B cell (primary cell): ENCODE results near the gene CCDC24. TPM values are rescaled to one million over a fixed set of nuclear protein-coding genes. Genes with fewer than 3 reads are reported as not detected.

Experiments
- ATAC-seq: fragments of 200-7000 bp; cut with Tn5 transposase; one replicate; pipeline ENCODE4 v1.10.0; 2021; ENCODE audit warnings: low read depth, mild to moderate bottlenecking, moderate number of reproducible peaks, moderate library complexity
- CTCF ChIA-PET: fragments of 350-600 bp; sonication (Branson Sonifier 250); formaldehyde crosslinking; loops from one replicate; lab custom pipeline; 2021; ENCODE audit warnings: antibody characterized with exemption, inconsistent platforms; lab: Charles Lee
- POLR2A ChIA-PET: fragments of 350-600 bp; sonication (Branson Sonifier 250); formaldehyde crosslinking; loops from one replicate; lab custom pipeline; 2021; ENCODE audit warnings: antibody characterized with exemption; lab: Charles Lee
- DNase-seq: peaks from one replicate; pipeline ENCODE4 v3.0.0; 2013
- H2AFZ ChIP-seq: 2 replicates; pipeline ENCODE4 v1.6.1; 2012; ENCODE audit warnings: mild to moderate bottlenecking, low read depth, low read length; ENCODE audit not compliant: insufficient read depth, poor library complexity, severe bottlenecking
- H3K27ac ChIP-seq, 2 donors: 1 replicate in 1 of 2; 2 replicates in 1 of 2; pipeline ENCODE4 v1.5.1; 2012 to 2013; ENCODE audit warnings: low read length in 2 of 2, mild to moderate bottlenecking in 2 of 2, moderate library complexity in 1 of 2
- H3K27me3 ChIP-seq, 4 experiments: fragments of 200-600 bp in 1 of 4; sonication (generic) in 1 of 4; replicated peaks in 1 of 4; 1 replicate in 2 of 4; 2 replicates in 2 of 4; pipeline versions ENCODE4 v1.6.1 to v1.7.0; 2013 to 2016; ENCODE audit warnings: low read length in 3 of 4, mild to moderate bottlenecking in 2 of 4, mixed read lengths in 1 of 4, moderate library complexity in 1 of 4; ENCODE audit not compliant: insufficient read depth in 4 of 4, control insufficient read depth in 3 of 4; ENCODE audit errors: control extremely low read depth in 1 of 4
- H3K36me3 ChIP-seq, 2 experiments: replicated peaks in 1 of 2; 1 replicate in 1 of 2; 2 replicates in 1 of 2; pipeline versions ENCODE4 v1.6.1 to v1.7.1; 2013; ENCODE audit warnings: low read length in 1 of 2; ENCODE audit not compliant: insufficient read depth in 2 of 2, control insufficient read depth in 1 of 2; ENCODE audit errors: control extremely low read depth in 1 of 2, extremely low read depth in 1 of 2
- H3K4me1 ChIP-seq, 2 donors: fragments of 200-600 bp in 1 of 2; sonication (generic) in 1 of 2; 1 replicate in 1 of 2; 2 replicates in 1 of 2; pipeline versions ENCODE4 v1.5.1 to v1.6.1; 2013 to 2017; ENCODE audit warnings: low read length in 2 of 2; ENCODE audit not compliant: control insufficient read depth in 2 of 2, insufficient read depth in 2 of 2
- H3K4me2 ChIP-seq: replicated peaks from 2 replicates; pipeline ENCODE3; 2012; ENCODE audit warnings: mild to moderate bottlenecking, low read depth, low read length; ENCODE audit not compliant: poor library complexity, severe bottlenecking
- H3K4me3 ChIP-seq, 5 experiments: fragments of 200-600 bp in 1 of 5; sonication (generic) in 1 of 5; 1 replicate in 3 of 5; 2 replicates in 2 of 5; pipeline versions ENCODE4 v1.5.1 to v1.7.0; 2011 to 2016; ENCODE audit warnings: low read length in 4 of 5, mild to moderate bottlenecking in 4 of 5, low read depth in 2 of 5, control low read depth in 1 of 5, moderate library complexity in 1 of 5; ENCODE audit not compliant: insufficient read depth in 1 of 5; ENCODE audit errors: control extremely low read depth in 1 of 5, extremely low read depth in 1 of 5
- H3K79me2 ChIP-seq: fragments of 200-600 bp; sonication (generic); one replicate; pipeline ENCODE4 v1.6.0; 2016; ENCODE audit warnings: low read length; ENCODE audit not compliant: control insufficient read depth, insufficient read depth
- H3K9ac ChIP-seq: fragments of 200-600 bp; sonication (generic); 2 replicates; pipeline ENCODE4 v1.6.1; 2017; ENCODE audit warnings: mild to moderate bottlenecking, low read length, moderate library complexity
- H3K9me3 ChIP-seq, 3 donors: one replicate each; pipeline versions ENCODE4 v1.6.1 to v1.7.1; 2013; ENCODE audit warnings: low read length in 2 of 3; ENCODE audit not compliant: control insufficient read depth in 2 of 3, insufficient read depth in 1 of 3; ENCODE audit errors: control extremely low read depth in 1 of 3
- H4K20me1 ChIP-seq: 2 replicates; pipeline ENCODE4 v1.6.0; 2012; ENCODE audit warnings: mild to moderate bottlenecking, low read length; ENCODE audit not compliant: insufficient read depth, control insufficient read depth, poor library complexity, severe bottlenecking
- H3K27ac Mint-ChIP-seq: one replicate; pipeline ENCODE4 v1.8.0; 2021; ENCODE audit warnings: mixed read lengths
- H3K27me3 Mint-ChIP-seq: one replicate; pipeline ENCODE4 v1.8.0; 2021; ENCODE audit warnings: mixed read lengths
- H3K4me1 Mint-ChIP-seq: one replicate; pipeline ENCODE4 v1.8.0; 2021; ENCODE audit warnings: mixed read lengths
- H3K4me3 Mint-ChIP-seq: one replicate; pipeline ENCODE4 v1.8.0; 2021; ENCODE audit warnings: mixed read lengths
- H3K9me3 Mint-ChIP-seq: one replicate; pipeline ENCODE4 v1.8.0; 2022; ENCODE audit warnings: mixed read lengths; ENCODE audit not compliant: insufficient read depth
- EZH2 ChIP-seq: IDR thresholded peaks from 2 replicates; pipeline ENCODE4 v1.6.1; 2012; ENCODE audit warnings: borderline replicate concordance, low read depth, mild to moderate bottlenecking, moderate library complexity, low read length; ENCODE audit not compliant: insufficient read depth, poor library complexity, severe bottlenecking
- WGBS: methylation state at CpG from one replicate; pipeline ENCODE4 v1.1.5; 2013; ENCODE audit warnings: missing lambda C conversion rate; ENCODE audit not compliant: insufficient coverage; 5-methylcytosine and 5-hydroxymethylcytosine counted together
- intact Hi-C: fragments of 100-400 bp; cut with micrococcal nuclease; formaldehyde crosslinking; loops from one replicate; pipeline ENCODE4 v1.10.0; 2022
- polyA plus RNA-seq: library from polyadenylated mRNA; depleted of rRNA; stranded (reverse); fragments of >200 nt; gene quantifications from 2 replicates; pipeline ENCODE4 v1.2.3, GENCODE V29; 2012
- total RNA-seq, 2 donors: library from RNA; stranded (reverse); fragments of 120-200 nt in 1 of 2; gene quantifications; 1 replicate in 1 of 2; 2 replicates in 1 of 2; pipeline versions ENCODE4 v1.2.3 to v1.2.4, GENCODE V29; 2013 to 2022
- TF ChIP-seq, protein P1 (sequence below): fragments of 200-600 bp; IDR thresholded peaks from one replicate; pipeline ENCODE4 v1.8.0; 2022; ENCODE audit warnings: antibody characterized with exemption, mild to moderate bottlenecking

The CCDC24 gene
- total and polyA plus RNA-seq, 2 donors (not counting 1 experiment from before 2014, with no cell fraction given): 10.1 to 18.4 TPM

GRCh38 chr1:43975249-43975961, 16.0 kb upstream of the CCDC24 start:
- intact Hi-C loops: loop anchor here (1.0 to 10.0 kb wide), 3 partner anchors 55 to 1521 kb away; partner anchors contain the start of genes PPCS, ST3GAL3 and ZMYND12
- TF ChIP-seq, protein P1, sequence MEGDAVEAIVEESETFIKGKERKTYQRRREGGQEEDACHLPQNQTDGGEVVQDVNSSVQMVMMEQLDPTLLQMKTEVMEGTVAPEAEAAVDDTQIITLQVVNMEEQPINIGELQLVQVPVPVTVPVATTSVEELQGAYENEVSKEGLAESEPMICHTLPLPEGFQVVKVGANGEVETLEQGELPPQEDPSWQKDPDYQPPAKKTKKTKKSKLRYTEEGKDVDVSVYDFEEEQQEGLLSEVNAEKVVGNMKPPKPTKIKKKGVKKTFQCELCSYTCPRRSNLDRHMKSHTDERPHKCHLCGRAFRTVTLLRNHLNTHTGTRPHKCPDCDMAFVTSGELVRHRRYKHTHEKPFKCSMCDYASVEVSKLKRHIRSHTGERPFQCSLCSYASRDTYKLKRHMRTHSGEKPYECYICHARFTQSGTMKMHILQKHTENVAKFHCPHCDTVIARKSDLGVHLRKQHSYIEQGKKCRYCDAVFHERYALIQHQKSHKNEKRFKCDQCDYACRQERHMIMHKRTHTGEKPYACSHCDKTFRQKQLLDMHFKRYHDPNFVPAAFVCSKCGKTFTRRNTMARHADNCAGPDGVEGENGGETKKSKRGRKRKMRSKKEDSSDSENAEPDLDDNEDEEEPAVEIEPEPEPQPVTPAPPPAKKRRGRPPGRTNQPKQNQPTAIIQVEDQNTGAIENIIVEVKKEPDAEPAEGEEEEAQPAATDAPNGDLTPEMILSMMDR: no peak
- no peak for TF ChIP-seq EZH2
- Histone ChIP-seq H3K4me3 (peak overlapping the region; percentile 79 to 97 (median 89)), H3K79me2 (peaks cover 35% of the 10 kb centered on the region), H3K36me3 (peaks cover 0 to 33% of the 10 kb centered on the region in 2 experiments), H3K27me3 (no peaks in the 10 kb centered on the region), H3K9me3 (no peaks in the 10 kb centered on the region), H3K9ac (peak overlapping the region; percentile 91), H3K4me1 (peaks cover 38 to 64% of the 10 kb centered on the region in 2 donors), H3K27ac (peak overlapping the region; percentile 89 to 96), H2AFZ (peak overlapping the region; percentile 91), H3K4me2 (peak overlapping the region; percentile 95), H4K20me1 (peaks cover 44% of the 10 kb centered on the region)
- H3K27me3 Mint-ChIP-seq: no peaks in the 10 kb centered on the region
- H3K9me3 Mint-ChIP-seq: no peaks in the 10 kb centered on the region
- ChIA-PET POLR2A (interaction anchor here (0.6 to 1.8 kb wide), 4 partner anchors 15 to 1872 kb away, joined by 3 to 5 read pairs (median 4); partner anchors contain the start of genes ARMH1 and TMEM53), CTCF (interaction anchor here (0.8 to 2.3 kb wide), 6 partner anchors 15 to 61 kb away, joined by 3 to 10 read pairs (median 5); partner anchors contain the start of gene IPO13)
- peak overlapping the region; percentile 97 for H3K4me3 Mint-ChIP-seq
- peak overlapping the region; percentile 97 for H3K27ac Mint-ChIP-seq
- WGBS: 0% methylated on average over 23 of the region's 34 CpGs
- ATAC-seq (peak; percentile 13), DNase-seq (peak; percentile 76)
- H3K4me1 Mint-ChIP-seq: peaks cover 68% of the 10 kb centered on the region
